ENCODE measurements around the gene KCNK5. TPM values are rescaled to one million over a fixed set of nuclear protein-coding genes. Genes with fewer than 3 reads are reported as not detected.
A peak's percentile ranks its signal among the peaks of the same experiment; 100 is the strongest.

KCNK5 gene
- total RNA-seq, 2 donors from 2014 or later, result 16.9 to 31.0 TPM

DNA sequence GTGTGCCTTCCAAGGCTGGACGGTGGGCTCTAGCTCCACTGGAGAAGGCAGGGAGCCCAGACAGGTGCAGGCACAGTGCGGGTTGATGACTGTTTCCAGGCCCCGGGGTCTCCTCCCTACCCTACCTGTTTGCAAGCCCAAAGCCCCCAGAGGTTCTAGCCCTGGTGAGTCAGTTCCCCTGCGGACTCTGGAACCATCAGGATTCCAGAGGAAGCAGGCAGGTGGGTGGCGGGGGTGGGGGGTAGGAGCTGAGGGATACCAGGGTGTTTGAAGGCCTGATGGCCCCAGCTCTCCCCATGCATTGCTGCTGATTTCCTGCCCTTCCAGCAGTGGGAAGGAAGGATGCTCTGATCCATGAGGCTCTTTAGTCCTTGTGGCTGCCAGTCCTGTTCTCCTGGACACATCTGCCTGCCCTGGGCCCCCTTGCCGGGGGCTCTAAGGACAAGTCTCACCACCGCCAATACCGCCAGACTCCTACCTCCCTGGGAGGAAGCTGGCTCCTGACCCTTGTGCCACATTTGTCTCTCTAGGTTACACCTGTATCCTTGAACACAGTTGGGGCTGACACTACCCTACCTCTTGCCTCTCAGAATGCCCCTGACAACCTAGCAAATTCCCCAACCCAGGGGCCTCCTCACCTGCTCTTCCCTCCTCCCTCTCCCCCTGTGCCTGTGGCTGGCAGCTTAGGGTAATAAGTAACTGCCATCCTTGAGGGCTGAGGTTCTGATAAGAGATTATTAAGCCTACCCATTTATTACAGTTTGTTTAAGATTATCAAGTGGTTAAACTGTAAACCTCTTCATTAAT is 21.7 kb downstream of the KCNK5 start:
- ATAC-seq, result peak; percentile 75
- peak overlapping the region; percentile 54 to 86 (median 74) for H3K27ac ChIP-seq

DNA sequence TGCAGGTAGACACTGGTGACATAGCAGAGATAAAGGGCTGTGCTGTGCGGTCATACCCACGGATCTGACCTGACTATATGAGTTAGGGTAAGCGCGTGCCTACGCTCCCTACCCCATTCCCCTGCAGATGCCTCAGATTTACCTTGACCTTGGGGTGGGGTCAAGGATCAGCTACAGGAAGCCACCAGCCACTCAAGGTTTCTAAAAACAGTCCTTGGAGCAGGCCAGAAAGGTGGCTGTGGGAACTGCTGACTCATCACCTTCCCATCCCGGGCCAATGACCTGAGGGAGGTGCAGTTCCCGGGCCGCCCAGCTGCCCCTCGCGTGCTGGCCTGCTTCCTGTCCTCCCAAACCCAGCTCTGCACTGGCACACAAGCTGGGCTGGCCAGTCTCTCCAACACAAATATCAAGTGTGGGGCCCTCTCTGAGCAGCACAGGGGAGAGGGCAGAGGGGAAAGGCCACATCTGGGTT is 23.0 kb downstream of the KCNK5 start:
- Histone ChIP-seq H3K4me1 (peaks cover 100% of the 10 kb centered on the region), H3K27ac (peak overlapping the region in 3 of 4 donors; percentile 65 to 86 (median 84)), H3K9me3 (no peaks in the 10 kb centered on the region), H3K4me3 (no peak overlapping the region), H3K36me3 (replicated peaks in 1 of 2; ENCODE audit: insufficient read depth in 1 of 2, low read depth in 2 of 2) (no peaks in the 10 kb centered on the region), H3K27me3 (no peaks in the 10 kb centered on the region)
- DNase-seq (peak; percentile 43 to 71 (median 57)), ATAC-seq (no peak)
- TF ChIP-seq, protein P1, sequence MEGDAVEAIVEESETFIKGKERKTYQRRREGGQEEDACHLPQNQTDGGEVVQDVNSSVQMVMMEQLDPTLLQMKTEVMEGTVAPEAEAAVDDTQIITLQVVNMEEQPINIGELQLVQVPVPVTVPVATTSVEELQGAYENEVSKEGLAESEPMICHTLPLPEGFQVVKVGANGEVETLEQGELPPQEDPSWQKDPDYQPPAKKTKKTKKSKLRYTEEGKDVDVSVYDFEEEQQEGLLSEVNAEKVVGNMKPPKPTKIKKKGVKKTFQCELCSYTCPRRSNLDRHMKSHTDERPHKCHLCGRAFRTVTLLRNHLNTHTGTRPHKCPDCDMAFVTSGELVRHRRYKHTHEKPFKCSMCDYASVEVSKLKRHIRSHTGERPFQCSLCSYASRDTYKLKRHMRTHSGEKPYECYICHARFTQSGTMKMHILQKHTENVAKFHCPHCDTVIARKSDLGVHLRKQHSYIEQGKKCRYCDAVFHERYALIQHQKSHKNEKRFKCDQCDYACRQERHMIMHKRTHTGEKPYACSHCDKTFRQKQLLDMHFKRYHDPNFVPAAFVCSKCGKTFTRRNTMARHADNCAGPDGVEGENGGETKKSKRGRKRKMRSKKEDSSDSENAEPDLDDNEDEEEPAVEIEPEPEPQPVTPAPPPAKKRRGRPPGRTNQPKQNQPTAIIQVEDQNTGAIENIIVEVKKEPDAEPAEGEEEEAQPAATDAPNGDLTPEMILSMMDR (IDR thresholded peaks at IDR 0.05), result peak in 1 of 7 experiments; percentile 4
- no peak for TF ChIP-seq POLR2A (IDR thresholded peaks at IDR 0.05)
- intact Hi-C loops (cut with DNase I), result no loop called here
- 28 to 50% methylated on average over 7 to 10 of the region's 10 CpGs for WGBS, 2 donors

More for the DNA sequence above, 21.7 kb downstream of the KCNK5 start:
- TF ChIP-seq, protein P1 (IDR thresholded peaks at IDR 0.05), result no peak
- peak in 1 of 3 donors; percentile 9 for TF ChIP-seq POLR2A (IDR thresholded peaks at IDR 0.05)
- 58 to 70% methylated on average over 6 to 8 of the region's 8 CpGs for WGBS, 2 donors
- Histone ChIP-seq H3K4me1 (peaks cover 100% of the 10 kb centered on the region), H3K27me3 (no peaks in the 10 kb centered on the region), H3K9me3 (no peaks in the 10 kb centered on the region), H3K36me3 (replicated peaks in 1 of 2; ENCODE audit: insufficient read depth in 1 of 2, low read depth in 2 of 2) (no peaks in the 10 kb centered on the region), H3K4me3 (no peak overlapping the region)
- intact Hi-C loops (cut with DNase I), result no loop called here
- DNase-seq, result peak; percentile 29 to 63 (median 54)

DNA sequence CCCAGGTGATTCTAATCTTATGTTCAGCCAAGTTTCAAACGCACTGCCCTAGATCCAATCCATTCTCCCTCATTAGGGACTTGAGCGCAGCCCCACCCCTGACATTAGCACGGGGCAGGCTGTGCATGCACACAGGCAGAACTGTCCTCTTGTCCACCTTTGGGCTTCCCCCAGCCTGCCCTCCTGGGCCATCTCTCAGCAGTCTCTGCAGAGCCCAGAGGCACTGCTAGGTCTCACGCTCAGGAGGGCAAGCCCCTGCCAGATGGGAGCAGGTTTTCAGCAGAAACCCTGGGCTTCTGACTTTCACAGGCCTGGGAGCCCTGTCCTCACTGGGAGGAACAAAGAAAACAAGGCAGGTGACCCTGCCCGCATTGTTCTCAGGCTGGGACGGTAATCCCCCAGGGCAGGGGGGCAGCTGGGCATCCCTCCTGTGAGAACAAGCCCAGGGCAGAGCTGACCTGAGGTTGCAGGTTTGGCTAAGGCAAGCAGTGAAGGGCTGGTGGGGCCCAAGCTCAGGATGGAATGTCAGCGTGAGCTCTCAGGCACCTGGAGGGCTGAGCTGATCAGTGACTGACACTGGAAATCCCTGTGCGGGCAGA is 24.5 kb downstream of the KCNK5 start:
- intact Hi-C loops (cut with DNase I), result no loop called here
- no peak for DNase-seq
- WGBS, 2 donors, result 72% methylated on average over 3 to 8 of the region's 8 CpGs
- Histone ChIP-seq H3K4me3 (no peak overlapping the region), H3K9me3 (no peaks in the 10 kb centered on the region), H3K4me1 (peaks cover 99% of the 10 kb centered on the region), H3K36me3 (replicated peaks in 1 of 2; ENCODE audit: insufficient read depth in 1 of 2, low read depth in 2 of 2) (no peaks in the 10 kb centered on the region), H3K27me3 (no peaks in the 10 kb centered on the region), H3K27ac (peak overlapping the region; percentile 65 to 86 (median 76))
- no peak for ATAC-seq
- TF ChIP-seq, protein P1 (IDR thresholded peaks at IDR 0.05), result no peak
- no peak for TF ChIP-seq POLR2A (IDR thresholded peaks at IDR 0.05)

DNA sequence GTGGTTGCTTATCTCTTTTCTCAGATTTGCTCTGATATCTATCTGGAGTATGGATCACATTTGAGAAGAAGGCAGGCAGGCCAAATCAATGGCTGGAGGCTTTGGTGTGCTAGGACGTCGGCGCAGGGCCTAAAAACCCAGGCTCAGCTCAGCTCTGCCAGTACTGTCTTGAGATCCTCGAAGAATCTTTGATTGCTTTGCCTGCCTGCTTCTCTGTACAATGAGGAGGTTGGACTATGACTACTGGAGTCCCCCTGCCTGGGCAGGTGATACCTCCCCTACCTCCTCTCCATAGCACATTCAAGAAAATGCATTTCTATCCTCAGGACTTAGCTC is 25.1 kb downstream of the KCNK5 start:
- H3K4me3 ChIP-seq, result no peak overlapping the region
- DNase-seq, result no peak
- WGBS, 2 donors, result 69 to 70% methylated on average over 4 of the region's 4 CpGs
- peak overlapping the region; percentile 65 to 86 (median 76) for H3K27ac ChIP-seq
- no peak for ATAC-seq
- intact Hi-C loops (cut with DNase I), result no loop called here
- H3K36me3 ChIP-seq (replicated peaks in 1 of 2; ENCODE audit: insufficient read depth in 1 of 2, low read depth in 2 of 2), result no peaks in the 10 kb centered on the region
- no peaks in the 10 kb centered on the region for H3K27me3 ChIP-seq
- TF ChIP-seq, protein P1 (IDR thresholded peaks at IDR 0.05), result no peak
- TF ChIP-seq POLR2A (IDR thresholded peaks at IDR 0.05), result no peak
- no peaks in the 10 kb centered on the region for H3K9me3 ChIP-seq
- peaks cover 99% of the 10 kb centered on the region for H3K4me1 ChIP-seq
